Panc1 (cell line): ENCODE results near the gene STAM. TPM values are rescaled to one million over a fixed set of nuclear protein-coding genes. Genes with fewer than 3 reads are reported as not detected.

ENCODE experiments used
- ATAC-seq: fragments of 200-7000 bp; cut with Tn5 transposase; 2 replicates; pipeline ENCODE4 v1.9.1; 2020; ENCODE audit warnings: mild to moderate bottlenecking, moderate library complexity
- BruUV-seq: library from RNA; stranded (reverse); fragments of 400-500 nt; replicated peaks from 2 replicates; lab custom pipeline; 2021; lab: Mats Ljungman, UMichigan
- CTCF ChIA-PET: fragments of 300-600 bp; sonication (Branson Sonifier 250); formaldehyde crosslinking; loops from one replicate; lab custom pipeline; 2022; ENCODE audit warnings: antibody characterized with exemption; lab: Charles Lee
- POLR2A ChIA-PET: fragments of 300-600 bp; sonication (Branson Sonifier 250); formaldehyde crosslinking; loops from one replicate; lab custom pipeline; 2022; ENCODE audit warnings: antibody characterized with exemption; lab: Charles Lee
- DNase-seq: peaks from one replicate; pipeline ENCODE4 v3.0.0-alpha.2; 2010; ENCODE audit warnings: low read depth, low spot score
- H3K27ac ChIP-seq: 2 replicates; pipeline ENCODE4 v1.5.1; 2011; ENCODE audit warnings: mild to moderate bottlenecking, low read length, inconsistent platforms
- H3K27me3 ChIP-seq: fragments of 200-500 bp; sonication (Bioruptor generic); 2 replicates; pipeline ENCODE4 v1.6.0; 2014; ENCODE audit warnings: low read length, inconsistent platforms; ENCODE audit not compliant: control insufficient read depth, insufficient read depth
- H3K36me3 ChIP-seq: fragments of 200-500 bp; sonication (Bioruptor generic); 2 replicates; pipeline ENCODE4 v1.5.1; 2014; ENCODE audit warnings: inconsistent platforms, mild to moderate bottlenecking, low read length, moderate library complexity; ENCODE audit not compliant: control insufficient read depth, insufficient read depth
- H3K4me1 ChIP-seq: 2 replicates; pipeline ENCODE4 v1.5.1; 2011; ENCODE audit warnings: inconsistent platforms, mild to moderate bottlenecking, low read length, moderate library complexity; ENCODE audit not compliant: control insufficient read depth, insufficient read depth
- H3K4me3 ChIP-seq, 2 experiments: 2 replicates each; pipeline ENCODE4 v1.5.1; 2011 to 2012; ENCODE audit warnings: low read depth in 2 of 2, low read length in 2 of 2, mild to moderate bottlenecking in 2 of 2, inconsistent platforms in 1 of 2, moderate library complexity in 1 of 2
- H3K9me3 ChIP-seq: fragments of 200-500 bp; sonication (Bioruptor generic); 2 replicates; pipeline ENCODE4 v1.5.1; 2014; ENCODE audit warnings: low read depth, mild to moderate bottlenecking, inconsistent platforms, low read length, moderate library complexity; ENCODE audit not compliant: control insufficient read depth, insufficient read depth
- POLR2AphosphoS5 ChIP-seq: IDR thresholded peaks from 2 replicates; pipeline ENCODE4 v1.6.1; 2012; ENCODE audit warnings: mild to moderate bottlenecking, low read depth, low read length, moderate library complexity
- SIN3A ChIP-seq: IDR thresholded peaks from 2 replicates; pipeline ENCODE4 v1.6.1; 2012; ENCODE audit warnings: low read depth, mild to moderate bottlenecking, low read length, moderate library complexity, borderline replicate concordance; ENCODE audit not compliant: insufficient read depth
- TCF7L2 ChIP-seq: IDR thresholded peaks from 2 replicates; pipeline ENCODE4 v1.6.1; 2011; ENCODE audit warnings: mild to moderate bottlenecking, low read depth, low read length, inconsistent platforms
- in situ Hi-C: cut with HindIII; loops from 2 replicates; pipeline ENCODE4 v1.10.0; 2016; ENCODE audit warnings: low sequenced_read_pairs, low pct_unique_long_range_greater_than_20kb
- intact Hi-C: fragments of 100-400 bp; cut with micrococcal nuclease; formaldehyde crosslinking; loops from one replicate; pipeline ENCODE4 v1.10.0; 2022; ENCODE audit not compliant: unreplicated experiment
- total RNA-seq: library from RNA; stranded (reverse); gene quantifications from one replicate; pipeline ENCODE4 v1.2.1, GENCODE V29; 2021; ENCODE audit not compliant: unreplicated experiment
- TF ChIP-seq, protein P1 (sequence below): fragments of 450-650 bp; IDR thresholded peaks from 2 replicates; pipeline ENCODE4 v1.5.1; 2017; ENCODE audit warnings: mild to moderate bottlenecking
- TF ChIP-seq, protein P2 (sequence below), 2 experiments: IDR thresholded peaks; 2 replicates each; pipeline ENCODE4 v1.6.1; 2011 to 2012; ENCODE audit warnings: low read depth in 2 of 2, control low read depth in 1 of 2, low read length in 1 of 2, mild to moderate bottlenecking in 1 of 2, moderate library complexity in 1 of 2; ENCODE audit not compliant: insufficient read depth in 1 of 2

STAM gene
- total RNA-seq, 1 experiment from 2014 or later: 18.9 TPM

DNA sequence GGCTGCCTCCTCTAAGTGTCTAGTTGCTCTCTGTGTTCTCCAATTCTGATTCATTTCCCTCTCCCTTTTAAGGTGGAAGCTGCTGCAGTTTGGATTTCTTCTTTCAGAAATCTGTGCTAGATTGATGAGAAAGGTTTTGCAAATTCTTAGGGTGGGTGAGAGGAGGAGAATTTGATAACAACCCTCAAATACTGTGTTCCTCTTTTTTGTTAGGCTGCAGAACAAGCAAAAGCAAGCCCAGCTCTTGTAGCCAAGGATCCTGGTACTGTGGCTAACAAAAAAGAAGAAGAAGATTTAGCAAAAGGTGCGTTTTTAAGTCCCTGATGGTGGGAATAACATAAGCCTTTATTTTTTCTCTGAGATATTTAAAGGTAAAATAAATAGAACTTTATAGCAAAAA, 49.1 kb downstream of the STAM start:
- no peak overlapping the region for H3K4me3 ChIP-seq
- ATAC-seq (no peak), DNase-seq (no peak)
- in situ Hi-C loops: no loop called here
- H3K9me3 ChIP-seq: no peaks in the 10 kb centered on the region
- H3K27me3 ChIP-seq: no peaks in the 10 kb centered on the region
- intact Hi-C loops: no loop called here
- H3K36me3 ChIP-seq: peaks cover 4% of the 10 kb centered on the region; the same call in 1 of the 2 replicates
- ChIA-PET CTCF (no interaction called here), POLR2A (no interaction called here)
- no peaks in the 10 kb centered on the region for H3K4me1 ChIP-seq
- no TSS peak for BruUV-seq
- TF ChIP-seq, protein P1, sequence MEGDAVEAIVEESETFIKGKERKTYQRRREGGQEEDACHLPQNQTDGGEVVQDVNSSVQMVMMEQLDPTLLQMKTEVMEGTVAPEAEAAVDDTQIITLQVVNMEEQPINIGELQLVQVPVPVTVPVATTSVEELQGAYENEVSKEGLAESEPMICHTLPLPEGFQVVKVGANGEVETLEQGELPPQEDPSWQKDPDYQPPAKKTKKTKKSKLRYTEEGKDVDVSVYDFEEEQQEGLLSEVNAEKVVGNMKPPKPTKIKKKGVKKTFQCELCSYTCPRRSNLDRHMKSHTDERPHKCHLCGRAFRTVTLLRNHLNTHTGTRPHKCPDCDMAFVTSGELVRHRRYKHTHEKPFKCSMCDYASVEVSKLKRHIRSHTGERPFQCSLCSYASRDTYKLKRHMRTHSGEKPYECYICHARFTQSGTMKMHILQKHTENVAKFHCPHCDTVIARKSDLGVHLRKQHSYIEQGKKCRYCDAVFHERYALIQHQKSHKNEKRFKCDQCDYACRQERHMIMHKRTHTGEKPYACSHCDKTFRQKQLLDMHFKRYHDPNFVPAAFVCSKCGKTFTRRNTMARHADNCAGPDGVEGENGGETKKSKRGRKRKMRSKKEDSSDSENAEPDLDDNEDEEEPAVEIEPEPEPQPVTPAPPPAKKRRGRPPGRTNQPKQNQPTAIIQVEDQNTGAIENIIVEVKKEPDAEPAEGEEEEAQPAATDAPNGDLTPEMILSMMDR: no peak
- TF ChIP-seq, protein P2, sequence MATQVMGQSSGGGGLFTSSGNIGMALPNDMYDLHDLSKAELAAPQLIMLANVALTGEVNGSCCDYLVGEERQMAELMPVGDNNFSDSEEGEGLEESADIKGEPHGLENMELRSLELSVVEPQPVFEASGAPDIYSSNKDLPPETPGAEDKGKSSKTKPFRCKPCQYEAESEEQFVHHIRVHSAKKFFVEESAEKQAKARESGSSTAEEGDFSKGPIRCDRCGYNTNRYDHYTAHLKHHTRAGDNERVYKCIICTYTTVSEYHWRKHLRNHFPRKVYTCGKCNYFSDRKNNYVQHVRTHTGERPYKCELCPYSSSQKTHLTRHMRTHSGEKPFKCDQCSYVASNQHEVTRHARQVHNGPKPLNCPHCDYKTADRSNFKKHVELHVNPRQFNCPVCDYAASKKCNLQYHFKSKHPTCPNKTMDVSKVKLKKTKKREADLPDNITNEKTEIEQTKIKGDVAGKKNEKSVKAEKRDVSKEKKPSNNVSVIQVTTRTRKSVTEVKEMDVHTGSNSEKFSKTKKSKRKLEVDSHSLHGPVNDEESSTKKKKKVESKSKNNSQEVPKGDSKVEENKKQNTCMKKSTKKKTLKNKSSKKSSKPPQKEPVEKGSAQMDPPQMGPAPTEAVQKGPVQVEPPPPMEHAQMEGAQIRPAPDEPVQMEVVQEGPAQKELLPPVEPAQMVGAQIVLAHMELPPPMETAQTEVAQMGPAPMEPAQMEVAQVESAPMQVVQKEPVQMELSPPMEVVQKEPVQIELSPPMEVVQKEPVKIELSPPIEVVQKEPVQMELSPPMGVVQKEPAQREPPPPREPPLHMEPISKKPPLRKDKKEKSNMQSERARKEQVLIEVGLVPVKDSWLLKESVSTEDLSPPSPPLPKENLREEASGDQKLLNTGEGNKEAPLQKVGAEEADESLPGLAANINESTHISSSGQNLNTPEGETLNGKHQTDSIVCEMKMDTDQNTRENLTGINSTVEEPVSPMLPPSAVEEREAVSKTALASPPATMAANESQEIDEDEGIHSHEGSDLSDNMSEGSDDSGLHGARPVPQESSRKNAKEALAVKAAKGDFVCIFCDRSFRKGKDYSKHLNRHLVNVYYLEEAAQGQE (IDR thresholded peaks at IDR 0.05; ENCODE audit: insufficient read depth in 1 of 2, low read depth in 2 of 2, low read length in 1 of 2): no peak
- TF ChIP-seq TCF7L2 (no peak), POLR2AphosphoS5 (no peak), SIN3A (no peak)
- H3K27ac ChIP-seq: no peak overlapping the region

DNA sequence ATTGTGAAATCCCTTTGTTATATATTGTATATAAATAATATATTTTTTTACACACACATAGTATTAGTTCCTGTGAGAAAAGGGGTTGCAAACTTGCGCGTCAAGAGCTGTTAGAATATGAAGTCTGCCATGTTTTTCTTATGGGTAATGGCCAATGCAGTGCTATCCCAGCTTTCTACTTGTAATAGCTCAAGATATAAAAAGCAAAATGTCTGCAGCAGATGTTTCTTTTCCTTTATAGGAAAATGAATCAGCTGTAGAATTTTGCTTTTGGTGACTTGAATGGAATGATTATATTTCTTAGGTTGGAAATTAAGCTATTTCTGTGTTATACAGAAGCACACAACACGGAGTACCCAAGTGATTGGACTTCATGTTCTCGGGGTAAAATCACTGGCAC, 54.7 kb downstream of the STAM start:
- no peaks in the 10 kb centered on the region for H3K4me1 ChIP-seq
- TF ChIP-seq SIN3A (no peak), POLR2AphosphoS5 (no peak), TCF7L2 (no peak)
- TF ChIP-seq, protein P1: no peak
- TF ChIP-seq, protein P2 (IDR thresholded peaks at IDR 0.05; ENCODE audit: insufficient read depth in 1 of 2, low read depth in 2 of 2, low read length in 1 of 2): no peak
- no peak overlapping the region for H3K4me3 ChIP-seq
- intact Hi-C loops: no loop called here
- DNase-seq (no peak), ATAC-seq (no peak)
- no peaks in the 10 kb centered on the region for H3K9me3 ChIP-seq
- ChIA-PET POLR2A (no interaction called here), CTCF (no interaction called here)
- no peaks in the 10 kb centered on the region for H3K27me3 ChIP-seq
- no peak overlapping the region for H3K27ac ChIP-seq
- no TSS peak for BruUV-seq
- peaks cover 1% of the 10 kb centered on the region; the same call in 1 of the 2 replicates for H3K36me3 ChIP-seq
- in situ Hi-C loops: no loop called here
